ENCODE measurements around the gene SLC39A11.

GRCh38 chr17:73069841-73070240, 22.6 kb downstream of the SLC39A11 start:
- no peak for TF ChIP-seq NR3C1 (CRISPR knock-in tag; IDR thresholded peaks at IDR 0.05)
- TF ChIP-seq ZBTB26 (CRISPR knock-in tag; IDR thresholded peaks at IDR 0.05; ENCODE audit: borderline replicate concordance): no peak
- no peak for TF ChIP-seq ZSCAN25 (CRISPR knock-in tag; IDR thresholded peaks at IDR 0.05)
- TF ChIP-seq RARA (CRISPR knock-in tag; IDR thresholded peaks at IDR 0.05): no peak
- TF ChIP-seq EZH2 (conservative IDR thresholded peaks at IDR 0.05; ENCODE audit: low read depth, low read length): no peak
- no peak for TF ChIP-seq SMAD1 (CRISPR knock-in tag; IDR thresholded peaks at IDR 0.05; ENCODE audit: borderline replicate concordance, low read depth)
- TF ChIP-seq ZNF83 (CRISPR knock-in tag; IDR thresholded peaks at IDR 0.05; ENCODE audit: borderline replicate concordance): no peak
- TF ChIP-seq ZNF841 (CRISPR knock-in tag; IDR thresholded peaks at IDR 0.05; ENCODE audit: borderline replicate concordance): no peak
- TF ChIP-seq ARID2 (CRISPR knock-in tag; IDR thresholded peaks at IDR 0.05; ENCODE audit: borderline replicate concordance): no peak
- TF ChIP-seq ZNF263 (CRISPR knock-in tag; IDR thresholded peaks at IDR 0.05): no peak
- no peak for TF ChIP-seq TFDP2 (CRISPR knock-in tag; IDR thresholded peaks at IDR 0.05)
- no peak for TF ChIP-seq YY1 (IDR thresholded peaks at IDR 0.05; ENCODE audit: insufficient read depth, insufficient replicate concordance, low read depth, low read length)

Measured in HepG2 (cell line).